ENCODE measurements around the gene BLM.
"Not testable (repeated sequence)": the region's sequence is repeated elsewhere in the genome, so short reads cannot be mapped to it uniquely, and the experiment has no call there.

The BLM gene

GRCh38 chr15:90716976-90717821 is at the start of gene BLM:
TSS of gene BLM (plus strand) at chr15:90717346. CDS start at chr15:90747393, 30,047 bp downstream.
- H3K4me3 ChIP-seq (ENCODE audit: low read depth, low read length), result peak within 1 kb of the TSS; percentile 54
- DNase-seq (ENCODE audit: low read depth), result peak; percentile 94
- peak; percentile 23 for TF ChIP-seq CTCF (IDR thresholded peaks at IDR 0.05; ENCODE audit: low read depth, low read length, missing control alignments)
- in situ Hi-C loops (cut with HindIII; ENCODE audit: low sequenced_read_pairs), result no loop called here

- in situ Hi-C loops (cut with HindIII; ENCODE audit: low sequenced_read_pairs), result not testable (repeated sequence)
Observed at GRCh38 chr15:90667755-90668345, 49.3 kb upstream of the BLM start.

GRCh38 chr15:90670631-90671030 is 46.5 kb upstream of the BLM start:
- DNase-seq (ENCODE audit: low read depth); in situ Hi-C loops (cut with HindIII; ENCODE audit: low sequenced_read_pairs); H3K4me3 ChIP-seq (ENCODE audit: low read depth, low read length): not testable (repeated sequence)

More at GRCh38 chr15:90667755-90668345, 49.3 kb upstream of the BLM start:
- not testable (repeated sequence) for DNase-seq (ENCODE audit: low read depth); H3K4me3 ChIP-seq (ENCODE audit: low read depth, low read length)

GRCh38 chr15:90671216-90671615 is 45.9 kb upstream of the BLM start:
- no peak for DNase-seq (ENCODE audit: low read depth)
- TF ChIP-seq CTCF (IDR thresholded peaks at IDR 0.05; ENCODE audit: low read depth, low read length, missing control alignments), result no peak
- H3K4me3 ChIP-seq (ENCODE audit: low read depth, low read length), result no peak overlapping the region
- in situ Hi-C loops (cut with HindIII; ENCODE audit: low sequenced_read_pairs), result no loop called here

- H3K4me3 ChIP-seq (ENCODE audit: low read depth, low read length); in situ Hi-C loops (cut with HindIII; ENCODE audit: low sequenced_read_pairs); DNase-seq (ENCODE audit: low read depth): not testable (repeated sequence)
Observed at GRCh38 chr15:90673357-90673756, 43.8 kb upstream of the BLM start.

GRCh38 chr15:90674476-90674875 is 42.7 kb upstream of the BLM start:
- in situ Hi-C loops (cut with HindIII; ENCODE audit: low sequenced_read_pairs), result no loop called here
- H3K4me3 ChIP-seq (ENCODE audit: low read depth, low read length), result no peak overlapping the region
- DNase-seq (ENCODE audit: low read depth), result no peak
- no peak for TF ChIP-seq CTCF (IDR thresholded peaks at IDR 0.05; ENCODE audit: low read depth, low read length, missing control alignments)

- no peak for TF ChIP-seq CTCF (IDR thresholded peaks at IDR 0.05; ENCODE audit: low read depth, low read length, missing control alignments)
- DNase-seq (ENCODE audit: low read depth), result no peak
- H3K4me3 ChIP-seq (ENCODE audit: low read depth, low read length), result no peak overlapping the region
- in situ Hi-C loops (cut with HindIII; ENCODE audit: low sequenced_read_pairs), result no loop called here
Observed at GRCh38 chr15:90675464-90675863, 41.7 kb upstream of the BLM start.
